K562 (cell line): ENCODE results near the gene UBL7. TPM values are rescaled to one million over a fixed set of nuclear protein-coding genes. Genes with fewer than 3 reads are reported as not detected.

Source experiments
- ATAC-seq: fragments of 200-7000 bp; cut with Tn5 transposase; 3 replicates; pipeline ENCODE4 v1.9.1; 2020; ENCODE audit warnings: moderate library complexity
- BruUV-seq: library from RNA; stranded (reverse); fragments of 400-500 nt; replicated peaks from 2 replicates; lab custom pipeline; 2021; lab: Mats Ljungman, UMichigan
- CTCF ChIA-PET: fragments of 300-600 bp; formaldehyde crosslinking; extraction: SDS; loops from one replicate; lab custom pipeline; 2021; ENCODE audit warnings: low intra/inter-chr PET ratio; lab: Yijun Ruan, JAX
- POLR2A ChIA-PET: fragments of 300-600, 350-650 bp; sonication (Branson Sonifier 250); formaldehyde crosslinking; extraction: SDS; loops from one replicate; lab custom pipeline; 2021; ENCODE audit warnings: antibody characterized with exemption, inconsistent platforms; lab: Yijun Ruan, JAX
- DNase-seq, 4 experiments: peaks; one replicate each; pipeline versions ENCODE4 v3.0.0 to v3.0.0-alpha.2; 2011 to 2018; ENCODE audit warnings: low spot score in 3 of 4, mixed read lengths in 3 of 4; ENCODE audit errors: extremely low read depth in 1 of 4
- FAIRE-seq: peaks from 2 replicates; lab custom pipeline; 2011; peaks lifted over from hg19 to GRCh38; lab: Jason Lieb, UNC
- H2AFZ ChIP-seq: 2 replicates; pipeline ENCODE4 v1.6.0; 2011; ENCODE audit warnings: low read depth, low read length, control low read depth, inconsistent platforms
- H3K27ac ChIP-seq: fragments of 200-600 bp; 3 replicates; pipeline ENCODE4 v1.8.0; 2011; ENCODE audit warnings: low read depth, mild to moderate bottlenecking, control low read depth, inconsistent platforms, low read length, moderate library complexity, mixed read lengths; ENCODE audit errors: extremely low read depth
- H3K27me3 ChIP-seq, 2 experiments: fragments of 300-600 bp in 1 of 2; 2 replicates in 1 of 2; 3 replicates in 1 of 2; pipeline versions ENCODE4 v1.6.0 to v1.8.0; 2011; ENCODE audit warnings: inconsistent platforms in 2 of 2, low read length in 2 of 2, mild to moderate bottlenecking in 1 of 2, mixed read lengths in 1 of 2, moderate library complexity in 1 of 2; ENCODE audit not compliant: control insufficient read depth in 2 of 2, insufficient read depth in 2 of 2
- H3K36me3 ChIP-seq: fragments of 300-600 bp; 3 replicates; pipeline ENCODE4 v1.8.0; 2011; ENCODE audit warnings: mild to moderate bottlenecking, low read length, inconsistent platforms; ENCODE audit not compliant: control insufficient read depth, insufficient read depth
- H3K4me1 ChIP-seq, 2 experiments: fragments of 200-600 bp in 1 of 2; replicated peaks in 1 of 2; 2 replicates in 1 of 2; 3 replicates in 1 of 2; pipeline versions ENCODE4 v1.5.1 to v1.8.0; 2011; ENCODE audit warnings: inconsistent platforms in 2 of 2, low read length in 2 of 2, mild to moderate bottlenecking in 1 of 2, mixed read lengths in 1 of 2, moderate library complexity in 1 of 2; ENCODE audit not compliant: control insufficient read depth in 2 of 2, insufficient read depth in 2 of 2
- H3K4me2 ChIP-seq: 2 replicates; pipeline ENCODE4 v1.6.1; 2011; ENCODE audit warnings: low read length, control low read depth, inconsistent platforms, mixed read lengths; ENCODE audit not compliant: insufficient read depth
- H3K4me3 ChIP-seq: fragments of 200-600 bp; sonication (generic), shearing (Covaris generic); 2 replicates; pipeline ENCODE4 v1.5.1; 2016; ENCODE audit warnings: control low read depth, inconsistent platforms
- H3K79me2 ChIP-seq: fragments of 200-600 bp; 3 replicates; pipeline ENCODE4 v1.8.0; 2011; ENCODE audit warnings: low read length, inconsistent platforms; ENCODE audit not compliant: control insufficient read depth, insufficient read depth
- H3K9ac ChIP-seq, 2 experiments: 2 replicates each; pipeline versions ENCODE4 v1.6.0 to v1.6.1; 2011; ENCODE audit warnings: low read depth in 2 of 2, low read length in 2 of 2, control low read depth in 1 of 2, inconsistent platforms in 1 of 2, mild to moderate bottlenecking in 1 of 2, mixed read lengths in 1 of 2; ENCODE audit not compliant: insufficient read depth in 1 of 2
- H3K9me1 ChIP-seq: one replicate; pipeline ENCODE4 v1.6.0; 2011; ENCODE audit warnings: inconsistent platforms, mild to moderate bottlenecking, low read length, moderate library complexity; ENCODE audit not compliant: control insufficient read depth, insufficient read depth
- H3K9me3 ChIP-seq: replicated peaks from 2 replicates; pipeline ENCODE4 v1.5.1; 2011; ENCODE audit warnings: low read depth, low read length, inconsistent platforms; ENCODE audit not compliant: control insufficient read depth, insufficient read depth
- H4K20me1 ChIP-seq: replicated peaks from 2 replicates; pipeline ENCODE4 v1.6.1; 2011; ENCODE audit warnings: low read length, inconsistent platforms, mixed read lengths; ENCODE audit not compliant: control insufficient read depth, insufficient read depth
- CBX2 ChIP-seq: fragments of 200-600 bp; sonication (generic); IDR thresholded peaks from one replicate; pipeline ENCODE4 v1.6.1; 2012; ENCODE audit warnings: mild to moderate bottlenecking, low read length, inconsistent platforms; ENCODE audit not compliant: insufficient read depth, poor library complexity, severe bottlenecking
- CEBPG ChIP-seq, 3 experiments: fragments of 200-800 bp in 1 of 3; sonication (Bioruptor generic) in 1 of 3; sonication (generic) in 1 of 3; formaldehyde crosslinking in 1 of 3; IDR thresholded peaks in 2 of 3; conservative IDR thresholded peaks in 1 of 3; 2 replicates each; pipeline versions ENCODE4 v1.6.1 to v1.8.0; 2016 to 2022; ENCODE audit warnings: missing compliant biosample characterization in 2 of 3, missing genetic modification characterization in 2 of 3, mild to moderate bottlenecking in 1 of 3, missing genetic modification reagents in 1 of 3
- DNMT1 ChIP-seq: fragments of 450-650 bp; IDR thresholded peaks from 2 replicates; pipeline ENCODE4 v1.6.1; 2016; ENCODE audit warnings: antibody characterized with exemption, mild to moderate bottlenecking
- FOS ChIP-seq: IDR thresholded peaks from 3 replicates; pipeline ENCODE4 v1.6.1; 2011; ENCODE audit not compliant: insufficient read length; ENCODE audit errors: extremely low read depth
- FOSL1 ChIP-seq: fragments of 200-800 bp; sonication (Bioruptor generic); conservative IDR thresholded peaks from 2 replicates; pipeline ENCODE4 v1.6.1; 2016; ENCODE audit warnings: missing genetic modification characterization, missing compliant biosample characterization
- FOXK2 ChIP-seq, 2 experiments: fragments of 450-650 bp; IDR thresholded peaks in 1 of 2; conservative IDR thresholded peaks in 1 of 2; 2 replicates each; pipeline ENCODE4 v1.6.1; 2016; ENCODE audit warnings: low read depth in 2 of 2, mild to moderate bottlenecking in 1 of 2
- HDAC8 ChIP-seq: fragments of 450-650 bp; IDR thresholded peaks from 2 replicates; pipeline ENCODE4 v1.6.1; 2016; ENCODE audit warnings: mild to moderate bottlenecking, missing genetic modification characterization, moderate library complexity, missing compliant biosample characterization
- HDGF ChIP-seq: fragments of 450-650 bp; IDR thresholded peaks from 2 replicates; pipeline ENCODE4 v1.6.1; 2016
- HNRNPK ChIP-seq: fragments of 200-400 bp; formaldehyde crosslinking; IDR thresholded peaks from one replicate; pipeline ENCODE4 v1.6.1; 2018; ENCODE audit warnings: mild to moderate bottlenecking, low read depth, low read length; ENCODE audit not compliant: poor library complexity, severe bottlenecking
- NONO ChIP-seq, 2 experiments: fragments of 200-400 bp in 1 of 2; fragments of 450-650 bp in 1 of 2; formaldehyde crosslinking in 1 of 2; IDR thresholded peaks; 2 replicates each; pipeline ENCODE4 v1.6.1; 2017; ENCODE audit warnings: low read depth in 2 of 2, mild to moderate bottlenecking in 2 of 2, moderate library complexity in 2 of 2, low read length in 1 of 2
- RBM39 ChIP-seq: fragments of 200-400 bp; formaldehyde crosslinking; optimal IDR thresholded peaks from 2 replicates; pipeline ENCODE3; 2018; ENCODE audit warnings: low read depth, low read length
- RNF219 ChIP-seq: fragments of 250-450 bp; sonication (Bioruptor Pico); IDR thresholded peaks from 2 replicates; pipeline ENCODE4 v1.5.0; 2022; ENCODE audit warnings: mild to moderate bottlenecking
- SREBF2 ChIP-seq: sonication (generic); formaldehyde crosslinking; IDR thresholded peaks from 2 replicates; pipeline ENCODE4 v1.4.0; 2020; ENCODE audit warnings: mild to moderate bottlenecking, missing genetic modification reagents
- TEAD4 ChIP-seq, 2 experiments: sonication (generic) in 1 of 2; formaldehyde crosslinking in 1 of 2; IDR thresholded peaks; 2 replicates each; pipeline versions ENCODE4 v1.6.1 to v1.8.0; 2012 to 2022; ENCODE audit warnings: borderline replicate concordance in 1 of 2, inconsistent platforms in 1 of 2, low read length in 1 of 2, mild to moderate bottlenecking in 1 of 2, missing genetic modification reagents in 1 of 2
- TFE3 ChIP-seq: fragments of 450-650 bp; formaldehyde crosslinking; IDR thresholded peaks from 2 replicates; pipeline ENCODE4 v1.4.0; 2020; ENCODE audit warnings: mild to moderate bottlenecking, mixed read lengths
- ZBTB7A ChIP-seq: IDR thresholded peaks from 2 replicates; pipeline ENCODE4 v1.6.1; 2011; ENCODE audit warnings: low read depth, mild to moderate bottlenecking, low read length, moderate library complexity, borderline replicate concordance; ENCODE audit not compliant: control insufficient read depth
- ZNF165 ChIP-seq: fragments of 250-450 bp; sonication (Bioruptor Pico); IDR thresholded peaks from 2 replicates; pipeline ENCODE4 v1.4.0; 2020; ENCODE audit warnings: borderline replicate concordance
- ZNF780A ChIP-seq: fragments of 250-450 bp; sonication (Bioruptor Pico); IDR thresholded peaks from 2 replicates; pipeline ENCODE4 v1.5.0; 2021; ENCODE audit warnings: mild to moderate bottlenecking
- WGBS: fragments of 100-300 bp; shearing (Covaris generic); methylation state at CpG from one replicate; pipeline ENCODE4 v1.1.6; 2016; ENCODE audit warnings: low coverage, mixed read lengths; ENCODE audit not compliant: insufficient coverage; ENCODE audit errors: missing lambda C conversion rate; 5-methylcytosine and 5-hydroxymethylcytosine counted together
- in situ Hi-C: fragments of 300-500 bp; cut with MboI; formaldehyde crosslinking; loops from 4 replicates; pipeline ENCODE4 v1.15.0; 2018; ENCODE audit warnings: inconsistent platforms, mixed read lengths
- intact Hi-C: fragments of 100-400 bp; cut with micrococcal nuclease; formaldehyde crosslinking; loops from 2 replicates; pipeline ENCODE4 v1.14.2; 2022
- polyA plus RNA-seq, 8 experiments: library from polyadenylated mRNA; depleted of rRNA in 4 of 8; stranded (reverse) in 5 of 8; unstranded in 3 of 8; fragments of >200 nt; fragmentation: Nextera tagmentation in 2 of 8; fragmentation: Illumina TruSeq in 1 of 8; extraction: Ambion mirVana in 2 of 8; extraction: Trizol in 1 of 8; gene quantifications; 2 replicates each; pipeline versions ENCODE4 v1.2.1 to v1.2.3, GENCODE V29; 2011 to 2014; ENCODE audit warnings: inconsistent platforms in 1 of 8, missing spikeins in 1 of 8
- total RNA-seq, 7 experiments: library from RNA; depleted of rRNA in 6 of 7; stranded (reverse); fragments of >200 nt in 6 of 7; fragmentation: Illumina TruSeq in 2 of 7; extraction: Trizol in 2 of 7; gene quantifications; 2 replicates each; pipeline versions ENCODE4 v1.2.1 to v1.2.3, GENCODE V29; 2011 to 2021; ENCODE audit warnings: low replicate concordance in 1 of 7

The UBL7 gene
- total and polyA plus RNA-seq, 9 of the 15 experiments (the other 6 are each of a cell fraction or from before 2014, with no cell fraction given) = 19.2 to 63.4 (median 44.9) TPM

GRCh38 chr15:74468341-74469032 lies 7.5 kb upstream of the UBL7 start:
- Histone ChIP-seq H3K4me1 (peaks cover 2 to 12% of the 10 kb centered on the region in 2 experiments; a peak in 4 of 5 replicates), H3K4me2 (no peak overlapping the region), H3K9me3 (no peaks in the 10 kb centered on the region), H3K9me1 (no peaks in the 10 kb centered on the region), H3K27me3 (no peaks in the 10 kb centered on the region), H3K79me2 (peaks cover 12% of the 10 kb centered on the region), H4K20me1 (no peaks in the 10 kb centered on the region), H2AFZ (no peak overlapping the region), H3K36me3 (peaks cover 24% of the 10 kb centered on the region; the same call in 2 of the 3 replicates), H3K4me3 (no peak overlapping the region), H3K9ac (no peak overlapping the region), H3K27ac (no peak overlapping the region)
- CTCF ChIA-PET = no interaction called here
- POLR2A ChIA-PET = interaction anchor here (0.6 to 1.3 kb wide), 2 partner anchors 9 to 332 kb away, joined by 3 to 5 read pairs; no protein-coding TSS in a partner anchor
- no TSS peak for BruUV-seq
- intact Hi-C loops = no loop called here
- FAIRE-seq (no peak), DNase-seq (no peak), ATAC-seq (no peak)
- in situ Hi-C loops = no loop called here
- 92% methylated on average over 5 of the region's 6 CpGs for WGBS
- no peak for TF ChIP-seq CBX2
- TF ChIP-seq FOS = no peak
- no peak for TF ChIP-seq HDAC8 (tag)
- TF ChIP-seq RBM39 = no peak
- TF ChIP-seq TFE3 (CRISPR knock-in tag) = no peak
- TF ChIP-seq CEBPG (CRISPR knock-in tag; IDR thresholded peaks at IDR 0.05) = no peak
- no peak for TF ChIP-seq CEBPG (tag; conservative IDR thresholded peaks at IDR 0.05 in 1 of 2, IDR thresholded peaks at IDR 0.05 in 1 of 2)
- no peak for TF ChIP-seq FOSL1
- TF ChIP-seq HDGF = no peak
- TF ChIP-seq SREBF2 (CRISPR knock-in tag) = no peak
- no peak for TF ChIP-seq DNMT1
- no peak for TF ChIP-seq FOXK2 (conservative IDR thresholded peaks at IDR 0.05 in 1 of 2, IDR thresholded peaks at IDR 0.05 in 1 of 2; ENCODE audit: low read depth in 2 of 2)
- no peak for TF ChIP-seq ZBTB7A
- no peak for TF ChIP-seq RNF219 (CRISPR knock-in tag)
- TF ChIP-seq ZNF780A (CRISPR knock-in tag) = no peak
- TF ChIP-seq TEAD4 (IDR thresholded peaks at IDR 0.05; ENCODE audit: low read length) = no peak
- TF ChIP-seq TEAD4 (CRISPR knock-in tag; IDR thresholded peaks at IDR 0.05; ENCODE audit: borderline replicate concordance) = no peak
- no peak for TF ChIP-seq HNRNPK
- no peak for TF ChIP-seq NONO (IDR thresholded peaks at IDR 0.05; ENCODE audit: low read depth in 2 of 2, low read length in 1 of 2)
- no peak for TF ChIP-seq ZNF165 (CRISPR knock-in tag)
